ENCODE results near the gene NRG3. TPM values are rescaled to one million over a fixed set of nuclear protein-coding genes. Genes with fewer than 3 reads are reported as not detected.

Gene NRG3
- total and polyA plus RNA-seq, 12 donors, result 0.03 to 0.73 (median 0.13) TPM; not detected in 5

- intact Hi-C loops (cut with DNase I), result no loop called here
- Histone ChIP-seq H3K4me3 (no peak overlapping the region), H3K27me3 (no peaks in the 10 kb centered on the region), H3K9me3 (no peaks in the 10 kb centered on the region), H3K4me1 (no peaks in the 10 kb centered on the region), H3K36me3 (no peaks in the 10 kb centered on the region), H3K27ac (no peak overlapping the region)
- WGBS, 2 donors, result 65 to 70% methylated on average over 3 of the region's 3 CpGs
- no peak for ATAC-seq
- DNase-seq, result no peak
- TF ChIP-seq CTCF (IDR thresholded peaks at IDR 0.05), result no peak
Measured at GRCh38 chr10:81995254-81995653, 120.3 kb downstream of the NRG3 start.

GRCh38 chr10:81996927-81997326 is 121.9 kb downstream of the NRG3 start:
- no peak overlapping the region for H3K27ac ChIP-seq
- H3K4me1 ChIP-seq, result no peaks in the 10 kb centered on the region
- intact Hi-C loops (cut with DNase I), result no loop called here

GRCh38 chr10:82020999-82021398 is 146.0 kb downstream of the NRG3 start:
- intact Hi-C loops (cut with DNase I), result no loop called here
- Histone ChIP-seq H3K4me1 (no peaks in the 10 kb centered on the region), H3K4me3 (no peak overlapping the region), H3K9me3 (peaks cover 0 to 12% (median 0%) of the 10 kb centered on the region in 11 donors), H3K27ac (no peak overlapping the region), H3K36me3 (no peaks in the 10 kb centered on the region), H3K27me3 (no peaks in the 10 kb centered on the region)
- DNase-seq, result no peak
- ATAC-seq, result no peak
- 63 to 74% methylated on average over 4 of the region's 4 CpGs for WGBS, 2 donors
- TF ChIP-seq CTCF (IDR thresholded peaks at IDR 0.05), result no peak

More at GRCh38 chr10:81996927-81997326, 121.9 kb downstream of the NRG3 start:
- no peak for TF ChIP-seq CTCF (IDR thresholded peaks at IDR 0.05)
- no peak for DNase-seq
- H3K36me3 ChIP-seq, result no peaks in the 10 kb centered on the region
- no peaks in the 10 kb centered on the region for H3K9me3 ChIP-seq
- no peak for ATAC-seq
- 75 to 80% methylated on average over 3 of the region's 3 CpGs for WGBS, 2 donors
- no peak overlapping the region for H3K4me3 ChIP-seq
- no peaks in the 10 kb centered on the region for H3K27me3 ChIP-seq

GRCh38 chr10:82027711-82028110 is 152.7 kb downstream of the NRG3 start:
- 67 to 83% methylated on average over 1 of the region's 1 CpG for WGBS, 2 donors
- no peaks in the 10 kb centered on the region for H3K36me3 ChIP-seq
- no peak overlapping the region for H3K27ac ChIP-seq
- no peak for TF ChIP-seq CTCF (IDR thresholded peaks at IDR 0.05)
- no peak for ATAC-seq
- H3K27me3 ChIP-seq, result no peaks in the 10 kb centered on the region
- no peaks in the 10 kb centered on the region for H3K9me3 ChIP-seq
- H3K4me3 ChIP-seq, result no peak overlapping the region
- H3K4me1 ChIP-seq, result no peaks in the 10 kb centered on the region
- intact Hi-C loops (cut with DNase I), result no loop called here
- DNase-seq, result no peak

GRCh38 chr10:82037076-82037475 is 162.1 kb downstream of the NRG3 start:
- H3K36me3 ChIP-seq, result no peaks in the 10 kb centered on the region
- H3K4me1 ChIP-seq, result no peaks in the 10 kb centered on the region
- H3K27ac ChIP-seq, result no peak overlapping the region
- no peak for DNase-seq
- intact Hi-C loops (cut with DNase I), result no loop called here
- no peak for ATAC-seq
- H3K9me3 ChIP-seq, result no peaks in the 10 kb centered on the region
- no peak overlapping the region for H3K4me3 ChIP-seq
- H3K27me3 ChIP-seq, result no peaks in the 10 kb centered on the region
- TF ChIP-seq CTCF (IDR thresholded peaks at IDR 0.05), result no peak

All from heart right ventricle (tissue), 16 donors.